DMS153 (cell line): ENCODE measurements around the gene CISTR.
"Not testable (repeated sequence)": the region's sequence is repeated elsewhere in the genome, so short reads cannot be mapped to it uniquely, and the experiment has no call there.

Experiments
- DNase-seq: peaks from one replicate; lab custom pipeline; 2025; lab: John Stamatoyannopoulos, UW

Gene CISTR

DNA sequence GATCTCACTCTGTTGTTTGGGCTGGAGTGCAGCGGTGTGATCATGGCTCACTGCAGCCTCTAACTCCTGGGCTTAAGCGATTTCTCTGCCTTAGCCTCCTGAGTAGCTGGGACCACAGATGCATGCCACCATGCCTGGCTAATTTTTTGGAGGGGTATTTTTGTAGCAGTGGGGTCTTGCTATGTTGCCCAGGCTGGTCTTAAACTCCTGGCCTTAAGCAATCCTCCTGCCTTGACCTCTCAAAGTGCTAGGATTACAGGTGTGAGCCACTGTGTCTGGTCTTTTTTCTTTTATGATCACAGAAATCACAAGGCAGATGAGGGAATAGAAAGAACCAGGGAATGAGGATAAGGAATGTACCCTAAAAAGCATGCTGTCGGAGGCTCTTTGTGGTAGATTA lies 11.0 kb upstream of the CISTR start:
- not testable (repeated sequence) for DNase-seq

DNA sequence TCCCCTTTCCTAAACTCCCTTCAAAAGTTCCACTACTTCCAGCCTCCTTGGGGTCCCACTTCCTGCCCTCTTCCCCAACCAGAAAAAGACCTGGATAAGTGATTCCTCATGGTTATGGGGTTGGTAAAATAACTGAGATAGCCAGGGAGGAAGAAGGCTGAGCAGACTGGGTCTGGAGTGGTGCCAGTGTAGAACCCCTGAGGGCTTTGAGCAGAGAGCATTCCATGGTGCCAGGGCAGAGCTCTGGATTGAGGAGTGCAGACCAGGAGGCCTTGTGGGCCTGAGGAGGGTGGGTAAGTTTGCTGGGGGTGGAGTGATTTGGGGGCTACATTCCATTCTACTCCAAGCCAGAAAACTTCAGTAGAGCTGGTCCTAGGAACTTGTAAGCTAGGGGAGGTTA lies 9.5 kb upstream of the CISTR start:
- no peak for DNase-seq

DNA sequence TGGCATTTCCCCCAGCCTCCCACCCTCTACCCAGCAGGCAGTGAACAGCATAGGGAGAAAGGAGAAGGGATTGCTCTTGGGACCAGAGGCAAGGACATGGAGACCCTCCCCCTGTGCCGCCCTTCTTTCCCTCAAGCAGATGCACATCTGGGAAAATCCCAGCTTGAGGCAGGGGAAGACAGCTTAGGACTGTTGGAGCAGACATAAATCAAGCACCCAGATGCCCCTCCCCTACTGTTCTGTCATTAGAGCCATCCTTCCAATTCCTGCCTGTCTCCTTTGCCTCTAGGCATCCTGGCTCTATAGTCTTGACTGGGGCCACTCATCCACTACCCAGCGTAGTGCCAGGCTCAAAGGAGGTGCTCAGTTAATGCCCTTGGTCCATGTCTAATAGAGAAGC lies 7.5 kb upstream of the CISTR start:
- no peak for DNase-seq

DNA sequence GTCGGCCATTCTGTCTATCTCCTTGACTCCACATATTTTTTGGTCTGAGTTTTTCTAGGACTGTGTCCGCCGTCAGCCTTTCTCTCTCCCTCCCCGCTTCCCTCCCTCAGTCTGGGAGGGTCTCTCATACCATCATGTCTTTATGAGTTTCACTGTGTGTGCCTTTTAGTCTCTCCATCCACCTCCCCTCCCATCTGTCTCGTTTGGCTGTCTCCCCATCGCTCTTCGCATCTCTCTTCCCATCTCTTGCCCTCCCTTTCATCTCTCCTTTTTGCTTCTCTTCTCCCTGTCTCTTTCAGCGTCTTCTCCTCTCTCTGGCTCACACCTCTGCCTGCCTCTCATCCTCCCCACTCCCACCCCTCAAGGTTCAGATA lies 6.9 kb upstream of the CISTR start:
- DNase-seq = no peak

DNA sequence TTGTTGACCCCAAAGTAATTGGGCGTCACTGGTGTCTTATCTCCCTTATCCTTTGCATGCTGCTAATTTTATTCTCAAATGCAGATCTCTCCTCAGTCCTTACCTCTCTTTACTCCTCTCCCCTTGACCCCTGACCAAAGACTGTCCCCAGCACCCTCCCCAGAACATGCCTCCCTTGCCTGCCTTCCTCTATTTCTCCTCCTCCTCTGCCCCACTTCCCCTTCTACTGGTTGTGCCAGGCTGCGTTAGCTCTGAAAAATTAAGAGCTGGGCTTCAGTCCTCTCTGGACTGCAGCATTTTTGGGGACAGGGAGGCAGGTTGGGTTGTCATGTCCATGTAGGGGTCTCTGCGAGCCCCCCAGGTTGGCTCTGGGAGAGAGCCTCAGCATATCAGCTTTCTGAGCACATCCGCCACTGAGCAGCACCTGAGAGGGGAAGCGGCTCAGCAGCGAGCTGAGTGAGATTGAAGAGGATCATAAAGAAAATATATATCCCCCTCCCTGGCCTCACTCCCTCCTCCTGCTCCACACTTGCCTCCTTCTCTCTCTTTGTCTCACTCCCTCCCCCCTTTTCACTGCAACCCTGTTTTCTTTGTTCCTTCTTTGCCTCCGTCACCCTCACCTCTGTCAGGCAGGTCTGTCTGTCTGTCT lies 6.4 kb upstream of the CISTR start:
- no peak for DNase-seq

DNA sequence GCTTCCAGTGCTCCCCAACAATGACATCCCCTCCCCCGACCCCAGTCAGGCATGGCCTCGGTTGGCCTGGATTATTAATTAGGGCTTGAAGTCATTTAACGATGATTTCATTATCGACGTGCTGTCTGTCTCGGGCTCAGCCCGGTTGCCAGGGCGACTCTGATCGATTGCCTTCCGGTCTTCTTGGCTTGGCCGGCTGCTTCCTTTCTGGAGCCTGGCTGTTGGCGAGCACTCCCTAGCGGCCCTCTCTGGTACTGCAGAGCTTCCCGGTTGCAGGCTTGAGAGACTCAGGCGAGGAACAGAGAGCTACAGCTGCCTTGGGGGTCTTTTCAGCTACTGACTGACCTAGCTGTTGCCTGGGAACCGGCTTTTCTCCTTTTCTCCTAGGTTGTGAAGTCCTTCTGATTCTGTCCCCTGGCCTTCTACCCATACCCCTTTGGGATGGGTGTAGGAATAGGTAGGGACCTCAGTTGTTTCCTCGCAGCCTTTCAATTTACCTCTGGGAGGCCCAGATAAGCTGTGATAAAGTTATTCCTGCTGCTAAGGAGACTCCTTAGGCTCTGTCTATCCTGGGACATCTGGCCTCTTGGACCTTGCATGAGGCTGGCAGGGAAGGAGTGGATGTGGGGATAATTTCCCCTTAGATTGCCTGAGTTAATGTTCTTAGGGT lies 5.5 kb upstream of the CISTR start:
- DNase-seq = peak; percentile 63

DNA sequence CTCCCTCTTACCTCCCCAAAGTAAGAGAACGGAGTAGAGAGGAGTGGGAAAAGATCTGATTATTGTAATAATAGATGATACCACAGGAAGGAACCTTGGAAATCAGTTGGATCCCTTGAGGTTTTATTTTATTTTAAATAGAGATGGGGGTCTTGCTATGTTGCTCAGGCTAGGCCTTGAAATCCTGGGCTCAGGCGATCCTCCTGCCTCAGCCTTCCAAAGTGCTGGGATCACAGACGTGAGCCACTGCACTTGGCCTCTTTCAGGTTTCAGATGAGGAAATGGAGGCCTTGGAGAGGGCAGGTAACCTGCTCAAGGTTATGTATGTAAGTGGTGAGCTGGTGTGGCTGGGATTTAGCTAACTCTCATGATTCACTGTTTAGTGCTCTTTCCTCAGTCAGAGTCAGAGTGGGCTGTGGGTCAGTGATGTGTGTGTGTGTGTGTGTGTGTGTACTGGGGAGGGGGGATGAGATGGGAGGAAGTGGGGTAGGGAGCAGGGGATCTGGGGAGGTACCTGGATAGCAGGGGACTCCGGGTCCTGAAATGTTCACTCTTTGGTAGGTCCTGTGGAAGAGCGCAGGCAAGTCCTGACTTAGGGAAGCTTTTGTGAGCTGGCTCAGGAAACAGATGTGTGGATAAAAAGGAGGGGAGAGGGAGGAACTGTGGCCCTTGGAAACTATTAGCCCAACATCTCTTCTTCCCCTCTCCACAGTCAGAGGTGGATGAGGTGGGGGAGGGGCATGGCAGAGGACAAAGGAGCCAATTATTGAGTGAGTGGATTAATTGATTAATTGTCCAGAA lies 4.7 kb upstream of the CISTR start:
- DNase-seq = no peak

DNA sequence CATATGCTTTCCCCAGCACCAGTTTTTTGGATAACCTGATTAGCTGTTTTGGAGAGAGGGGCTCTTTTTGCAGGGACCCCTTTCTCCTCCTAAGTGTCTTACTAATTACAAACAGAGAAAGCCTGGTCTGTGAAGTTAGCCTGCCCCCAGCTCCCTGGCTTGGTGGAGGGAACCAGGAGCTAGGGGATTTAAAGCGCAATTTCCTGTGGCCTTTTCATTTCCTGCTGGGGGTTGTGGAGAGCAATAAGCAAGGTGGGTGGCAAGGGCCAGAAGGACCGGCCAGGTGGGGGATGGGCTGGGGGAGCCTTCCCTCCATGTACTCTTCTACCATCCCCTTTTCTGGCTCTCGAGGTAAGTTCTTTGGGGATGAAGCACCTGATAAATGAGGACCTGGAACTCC lies 4.1 kb upstream of the CISTR start:
- DNase-seq = no peak

DNA sequence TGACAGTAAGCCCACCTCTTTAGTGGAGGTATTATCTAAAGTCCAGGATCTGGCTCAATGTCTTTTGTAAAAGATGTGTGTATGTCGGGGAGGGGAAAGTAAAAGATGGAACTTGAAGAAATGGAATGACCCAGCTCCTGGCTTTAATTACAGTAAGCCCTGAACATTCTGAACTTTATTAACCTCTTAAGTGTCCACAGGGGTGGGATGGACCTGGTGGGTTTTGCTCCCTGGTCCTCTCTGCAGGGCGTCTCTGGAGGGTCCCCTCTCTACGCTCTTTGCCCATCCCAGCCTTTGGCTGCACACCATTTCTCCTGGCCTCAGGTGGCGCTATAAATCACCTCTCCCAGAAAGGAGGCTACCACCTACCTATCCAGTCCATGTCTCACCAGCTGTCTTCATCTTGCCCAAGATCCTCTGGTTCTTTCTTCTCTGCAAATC lies 3.7 kb upstream of the CISTR start:
- DNase-seq = no peak

DNA sequence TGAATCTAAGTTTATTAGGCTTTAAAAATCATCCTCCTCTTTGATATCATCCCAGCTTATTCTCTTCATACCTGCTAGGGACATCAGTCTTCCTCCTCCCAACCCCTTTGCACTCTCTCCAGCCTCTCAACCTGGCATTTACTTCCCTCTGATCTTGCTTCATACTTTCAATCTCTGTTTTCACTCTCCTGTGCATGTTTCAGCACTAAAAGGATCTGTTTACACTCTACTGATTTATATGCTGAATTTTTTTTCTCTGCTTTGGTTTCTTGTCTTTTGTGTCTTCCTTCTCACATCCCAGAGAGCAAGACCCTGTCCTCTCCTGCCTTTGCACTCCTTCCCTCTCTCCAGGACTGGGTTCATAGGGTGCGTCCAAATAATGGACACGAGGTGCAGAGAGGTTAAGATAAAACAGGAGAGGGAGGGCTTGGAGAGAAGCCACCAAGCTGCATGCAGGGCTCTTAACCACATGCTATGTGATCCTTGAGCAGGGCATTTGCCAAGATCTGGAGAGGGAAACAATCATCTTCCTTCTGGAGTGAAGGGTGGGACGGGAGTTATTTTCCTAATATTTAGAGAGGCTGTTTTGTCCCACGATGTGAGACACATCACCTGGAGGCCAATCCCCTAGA lies 3.0 kb upstream of the CISTR start:
- DNase-seq = no peak

DNA sequence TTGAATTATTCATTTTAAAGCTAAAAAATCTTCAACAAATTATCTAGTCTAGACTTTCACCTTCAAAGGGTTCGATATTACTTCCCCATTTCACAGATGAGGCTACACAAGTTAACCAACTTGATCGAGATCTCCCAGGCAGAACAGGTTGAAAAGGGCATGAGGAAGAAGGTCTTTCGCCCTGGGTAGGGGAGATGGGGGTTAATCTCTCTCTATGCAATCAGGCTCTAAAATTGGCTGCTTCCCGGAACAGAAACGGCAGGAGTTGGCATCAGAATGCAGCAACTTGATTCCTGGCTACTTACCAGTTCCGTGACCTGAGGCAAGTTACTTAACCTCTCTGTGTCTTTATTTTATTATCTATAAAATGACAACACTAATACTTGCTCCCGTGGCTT lies 2.4 kb upstream of the CISTR start:
- no peak for DNase-seq

DNA sequence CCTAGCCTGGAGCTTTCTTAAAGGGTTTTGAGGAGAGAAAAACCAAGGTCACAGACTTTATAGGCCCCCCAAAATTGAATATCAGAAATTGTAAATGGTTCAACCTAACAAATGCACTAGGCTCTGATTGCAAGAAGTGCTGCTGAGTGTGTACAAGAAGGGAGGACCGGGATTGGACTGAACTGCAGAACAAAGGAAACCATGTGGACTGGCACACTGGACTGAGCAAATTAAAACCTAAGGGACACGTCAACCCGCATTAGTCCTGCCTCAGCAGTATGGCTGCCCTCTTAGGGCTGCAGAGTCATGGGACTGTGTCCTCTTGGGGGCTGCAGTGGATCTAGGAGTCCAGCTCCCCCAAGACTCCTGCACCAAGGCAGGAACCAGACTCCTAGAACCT lies 842 bp upstream of the CISTR start:
- DNase-seq = no peak

DNA sequence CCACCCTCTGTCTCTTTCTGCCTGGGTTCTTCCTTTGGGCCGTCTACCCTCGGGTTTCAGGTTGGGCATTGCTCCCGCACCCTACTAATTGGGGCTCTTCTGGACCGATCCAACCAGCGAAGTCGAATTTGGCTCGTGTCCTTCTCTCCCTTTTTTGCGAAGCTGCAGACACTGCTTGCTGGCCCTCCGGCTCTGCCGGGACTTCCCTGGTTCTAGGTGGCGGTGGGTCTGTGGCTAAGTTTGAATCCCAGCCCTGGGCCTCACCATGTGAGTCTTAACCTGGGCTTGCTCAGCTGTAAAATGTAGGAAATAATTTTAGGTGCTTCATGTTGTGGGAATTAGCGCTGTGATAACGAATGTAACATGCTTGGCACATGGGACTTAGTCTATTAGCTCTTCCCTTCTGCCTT lies 418 bp upstream of the CISTR start:
- DNase-seq = no peak

DNA sequence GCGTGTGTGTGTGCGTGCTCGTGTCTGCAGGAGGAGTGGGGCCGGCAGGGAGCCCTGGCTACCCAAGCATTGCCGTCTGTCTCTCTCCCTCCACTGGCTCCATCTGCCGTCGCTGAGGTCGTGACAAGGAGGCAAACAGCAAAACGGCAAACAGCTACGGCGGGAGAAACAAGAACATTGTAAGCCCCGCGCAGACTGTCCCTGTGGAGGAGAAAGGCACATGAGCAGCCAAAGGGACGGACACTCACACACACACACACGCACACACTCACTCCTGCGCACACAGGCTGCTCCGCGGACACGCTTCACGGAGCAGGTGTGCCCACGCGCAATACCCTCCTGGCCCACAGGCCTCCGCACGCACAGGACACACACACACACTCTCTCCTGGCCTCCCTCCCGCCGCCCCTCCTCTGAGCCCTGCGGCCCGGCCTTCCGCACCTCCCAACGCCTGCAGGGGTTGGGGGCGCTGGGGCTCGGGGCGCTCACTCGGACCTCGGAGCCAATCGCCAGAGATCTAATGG lies 905 bp downstream of the CISTR start:
- no peak for DNase-seq

DNA sequence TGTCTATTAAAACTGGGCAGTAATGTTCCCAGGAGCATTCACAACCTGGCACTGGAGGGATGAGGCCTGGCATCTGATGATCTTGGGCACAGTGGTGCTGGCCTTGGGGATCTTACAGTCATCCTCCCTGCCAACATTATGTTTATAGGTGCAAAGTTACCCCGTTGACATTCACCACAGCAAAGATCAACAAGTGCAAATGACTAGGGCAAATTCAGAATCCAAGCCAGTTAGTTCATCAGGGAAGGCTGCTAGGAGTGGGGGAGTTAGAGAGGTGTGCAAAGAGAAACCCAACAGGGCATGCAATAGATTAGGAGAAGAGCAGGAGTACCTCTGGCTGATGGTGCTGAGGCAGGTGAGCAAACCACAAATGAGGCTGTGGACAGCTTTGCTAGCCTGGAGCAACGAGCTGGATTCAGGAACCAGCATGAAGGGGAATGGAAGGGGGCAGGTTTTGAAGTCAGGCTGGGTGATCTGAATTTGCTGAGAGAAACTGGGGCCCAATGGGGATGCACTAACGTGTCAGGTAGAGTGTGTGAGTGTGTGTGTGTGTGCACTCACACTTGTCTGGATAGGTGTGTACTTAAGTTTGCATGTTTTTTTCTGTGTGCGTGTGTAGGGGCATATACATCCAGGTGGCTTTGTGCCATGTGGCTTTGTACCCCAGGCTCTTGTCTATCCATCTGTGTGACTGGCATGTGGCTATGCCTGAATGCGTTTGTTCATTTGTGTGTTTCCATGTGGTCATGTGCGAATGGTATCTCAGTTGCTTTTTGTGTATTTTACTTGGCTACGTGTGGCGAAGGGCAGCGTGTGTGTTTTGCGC lies 1.6 kb downstream of the CISTR start:
- DNase-seq = no peak

DNA sequence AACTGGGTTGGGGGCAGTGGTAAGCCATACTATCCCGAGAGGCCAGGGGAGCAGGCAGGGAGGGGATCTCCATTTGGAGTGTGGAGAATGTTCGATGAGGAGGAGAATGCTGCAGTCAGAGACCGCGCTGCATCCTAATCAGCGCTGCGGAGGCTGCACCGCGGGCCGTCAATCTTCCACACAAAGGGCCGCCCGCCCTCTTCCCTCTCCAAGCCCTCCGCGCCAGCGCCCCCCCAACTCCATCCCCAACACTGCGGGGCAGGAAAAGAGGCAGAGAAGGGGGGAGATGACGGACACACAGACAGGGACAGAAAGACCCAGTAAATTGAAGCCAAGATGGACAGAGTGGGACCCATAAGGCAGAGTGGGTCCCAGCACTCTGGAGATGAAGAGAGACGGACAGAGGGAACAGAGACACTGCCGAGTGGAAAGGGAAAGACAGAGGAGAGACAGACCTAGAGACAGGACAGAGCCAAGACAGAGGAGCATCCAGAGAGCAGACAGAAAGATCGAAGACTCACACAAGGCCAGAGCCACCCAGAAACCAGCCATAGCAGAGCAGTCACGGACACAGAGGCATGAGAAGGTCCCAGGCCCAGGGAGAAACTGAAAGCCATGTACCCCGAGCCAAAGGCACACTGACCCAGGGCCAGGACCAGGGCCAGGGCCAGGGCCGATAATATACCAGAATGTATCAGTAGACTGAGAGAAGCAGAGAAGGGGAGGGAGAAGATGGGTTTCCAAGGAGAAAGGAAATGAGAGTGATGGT lies 3.5 kb downstream of the CISTR start:
- DNase-seq = no peak

DNA sequence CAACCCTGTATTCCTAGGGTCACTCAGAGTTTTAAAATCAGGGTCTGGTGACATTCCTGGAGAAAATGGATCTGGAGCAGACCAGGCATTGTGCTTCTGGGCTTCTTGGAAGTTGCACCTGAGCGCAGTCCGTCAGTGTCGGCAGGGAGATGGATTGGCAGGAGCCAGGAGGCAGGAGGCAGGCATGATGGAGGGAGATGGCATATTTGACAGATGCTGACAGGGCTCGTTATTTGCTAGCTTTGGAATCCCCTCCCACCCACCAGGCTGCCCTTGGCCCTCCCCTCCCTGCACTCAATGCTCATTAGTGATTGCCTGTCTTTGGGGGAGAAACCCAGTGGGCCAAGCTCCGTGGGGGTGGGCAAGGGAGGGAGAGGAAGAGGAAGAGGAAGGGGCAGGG lies 4.7 kb downstream of the CISTR start:
- no peak for DNase-seq

DNA sequence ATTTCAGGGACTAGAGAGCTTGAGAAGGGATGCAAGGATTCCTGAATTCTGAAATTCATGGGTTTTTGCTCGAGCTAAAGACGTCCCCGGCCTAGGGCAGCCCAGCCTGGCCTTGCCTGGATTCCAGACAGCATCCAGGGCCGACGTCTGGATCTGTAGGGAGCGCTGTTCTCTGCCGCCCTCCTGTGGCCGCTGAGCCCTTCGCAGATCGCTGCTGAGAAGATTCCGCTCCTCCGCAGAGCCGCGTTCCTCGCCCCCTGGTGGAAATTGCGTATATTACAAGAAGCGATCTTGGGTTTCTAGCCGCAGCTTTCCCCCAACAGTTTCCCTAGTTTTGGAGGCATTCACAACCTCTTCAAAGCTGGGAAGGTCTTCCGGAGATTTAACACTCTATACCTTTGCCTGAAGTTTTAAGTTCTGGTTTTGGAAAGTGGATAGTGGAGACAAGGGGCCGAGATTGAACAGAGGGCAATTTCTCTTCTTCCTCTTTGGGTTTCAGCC lies 5.1 kb downstream of the CISTR start:
- DNase-seq = peak; percentile 69

DNA sequence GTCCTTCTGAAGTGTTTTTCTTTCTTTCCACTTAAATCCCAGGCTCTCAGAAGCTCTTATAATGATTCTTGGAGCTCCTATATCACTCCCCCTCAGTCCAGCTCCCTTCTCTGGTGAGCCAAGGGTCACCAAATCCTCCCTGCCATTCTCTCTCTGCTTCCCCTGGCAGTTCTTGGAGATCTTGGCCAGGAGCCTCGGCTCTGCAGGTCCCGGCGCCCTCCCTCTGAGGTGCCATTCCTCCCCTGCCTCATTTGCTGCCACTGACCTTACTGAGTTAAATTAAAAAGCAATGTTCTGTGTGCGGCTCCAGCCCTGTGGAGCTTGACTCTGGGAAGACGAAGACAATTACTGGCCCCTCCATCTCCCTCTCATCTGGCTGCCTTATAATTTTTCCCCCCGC lies 7.0 kb downstream of the CISTR start:
- no peak for DNase-seq

DNA sequence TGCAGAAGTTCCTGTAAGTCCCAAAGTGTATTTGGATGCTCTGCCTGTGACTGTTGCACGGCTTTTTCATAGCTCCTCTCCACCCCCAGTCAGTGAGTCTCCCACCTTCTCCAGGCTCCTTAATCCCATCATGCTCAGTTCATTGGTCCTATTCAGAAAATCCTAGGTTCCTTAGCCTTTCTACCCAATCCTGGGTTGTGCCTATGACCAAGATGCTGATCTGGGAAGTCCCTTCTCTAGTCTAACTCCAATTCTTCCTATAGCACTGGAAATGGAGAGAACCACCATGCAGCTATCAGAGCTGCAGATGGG lies 7.7 kb downstream of the CISTR start:
- no peak for DNase-seq
